ENCODE measurements around the gene IL4. TPM values are rescaled to one million over a fixed set of nuclear protein-coding genes. Genes with fewer than 3 reads are reported as not detected.

Gene IL4
- total and polyA plus RNA-seq, 2 of the 13 experiments (the other 11 are each of a cell fraction or from before 2014, with no cell fraction given), result not detected

DNA sequence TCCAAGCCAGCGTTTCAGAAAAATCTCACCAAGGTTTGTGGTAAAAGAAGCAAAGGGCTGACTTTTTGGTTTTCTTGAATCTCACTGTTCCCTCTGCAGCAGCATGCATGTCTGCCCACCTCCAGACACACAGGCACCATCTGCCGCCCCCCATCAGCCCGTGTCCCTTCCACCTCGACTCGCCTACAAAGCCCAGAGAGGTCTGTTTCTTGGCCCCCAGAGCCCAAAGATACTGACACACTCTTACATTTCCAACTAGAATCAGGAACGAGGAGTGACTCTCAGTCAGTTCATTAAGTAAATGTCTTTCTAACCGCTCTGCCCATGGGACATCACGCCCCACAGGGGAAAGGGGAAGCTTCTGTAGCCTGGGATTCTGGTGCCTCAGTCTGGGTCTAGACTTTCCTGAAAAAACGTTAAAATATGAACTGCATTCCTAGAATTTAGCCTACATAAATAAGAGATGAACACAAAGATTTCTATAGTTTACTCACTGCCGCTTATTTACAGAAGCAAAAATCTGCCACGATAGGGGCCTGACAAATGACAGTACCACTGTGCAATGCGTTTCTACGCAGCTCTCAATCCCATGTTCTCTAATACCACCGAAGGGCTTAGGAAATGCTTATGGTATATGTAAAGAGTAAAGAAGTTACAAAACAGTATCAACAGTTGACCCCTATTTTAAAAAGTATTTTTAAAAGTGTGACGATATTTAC lies 4.1 kb downstream of the IL4 start:
- H3K4me1 ChIP-seq (ENCODE audit: insufficient read depth, low read length), result peaks cover 35% of the 10 kb centered on the region
- no peak overlapping the region for H3K27ac ChIP-seq (ENCODE audit: extremely low read length, insufficient read depth, low read length)
- in situ Hi-C loops (cut with HindIII; ENCODE audit: extremely low pct_ligation_motif_present, low pct_unique_long_range_greater_than_20kb), result no loop called here
- CTCF ChIA-PET (ENCODE audit: low intra/inter-chr PET ratio, low total read pairs), result interaction anchor here (1.4 to 1.5 kb wide), 2 partner anchors 152 to 292 kb away, joined by 7 to 12 read pairs; no protein-coding TSS in a partner anchor
- H3K4me3 ChIP-seq (replicated peaks in 1 of 3; ENCODE audit: insufficient read depth in 1 of 3, low read depth in 2 of 3, low read length in 3 of 3), result no peak overlapping the region
- DNase-seq (ENCODE audit: low spot score) (no peak), FAIRE-seq (no peak), ATAC-seq (no peak)
- POLR2A ChIA-PET, result interaction anchor here (1.3 kb wide), 1 partner anchor 162 kb away, joined by 4 read pairs; no protein-coding TSS in a partner anchor
- H2AFZ ChIP-seq (ENCODE audit: low read length), result no peak overlapping the region
- H3K79me2 ChIP-seq (ENCODE audit: insufficient read depth, low read length), result no peaks in the 10 kb centered on the region
- H3K36me3 ChIP-seq (replicated peaks in 1 of 2; ENCODE audit: control insufficient read depth in 1 of 2, insufficient read depth in 2 of 2, low read length in 2 of 2), result no peaks in the 10 kb centered on the region
- intact Hi-C loops (cut with micrococcal nuclease; ENCODE audit: unreplicated experiment), result loop anchor here (1.0 to 10.0 kb wide), 3 partner anchors 63 to 291 kb away; no protein-coding TSS in a partner anchor
- H3K4me2 ChIP-seq (ENCODE audit: low read depth, low read length), result no peak overlapping the region
- no TSS peak for BruUV-seq (replicated peaks)
- 65% methylated on average over 15 of the region's 15 CpGs for WGBS (ENCODE audit: low lambda C conversion rate)
- H4K20me1 ChIP-seq (ENCODE audit: insufficient read depth, low read length), result no peaks in the 10 kb centered on the region
- no peak overlapping the region for H3K9ac ChIP-seq (ENCODE audit: insufficient read depth, low read depth, low read length)
- TF ChIP-seq ARHGAP35 (CRISPR knock-in tag; IDR thresholded peaks at IDR 0.05; ENCODE audit: borderline replicate concordance), result no peak
- no peak for TF ChIP-seq ZNF670 (CRISPR knock-in tag; IDR thresholded peaks at IDR 0.05; ENCODE audit: borderline replicate concordance)
- TF ChIP-seq ZNF549 (CRISPR knock-in tag; IDR thresholded peaks at IDR 0.05), result no peak
- no peak for TF ChIP-seq ZNF563 (CRISPR knock-in tag; IDR thresholded peaks at IDR 0.05)
- TF ChIP-seq ZFP62 (CRISPR knock-in tag; IDR thresholded peaks at IDR 0.05), result no peak
- TF ChIP-seq ZMYM2 (CRISPR knock-in tag; IDR thresholded peaks at IDR 0.05), result no peak
- TF ChIP-seq ZNF75D (CRISPR knock-in tag; IDR thresholded peaks at IDR 0.05; ENCODE audit: borderline replicate concordance), result no peak
- TF ChIP-seq ESRRA (CRISPR knock-in tag; IDR thresholded peaks at IDR 0.05; ENCODE audit: low read depth), result no peak
- TF ChIP-seq TOPORS (CRISPR knock-in tag; IDR thresholded peaks at IDR 0.05), result no peak
- TF ChIP-seq ELF1 (CRISPR knock-in tag; IDR thresholded peaks at IDR 0.05), result no peak
- no peak for TF ChIP-seq KDM5B (CRISPR knock-in tag; IDR thresholded peaks at IDR 0.05; ENCODE audit: borderline replicate concordance)
- no peak for TF ChIP-seq MBD4 (IDR thresholded peaks at IDR 0.05; ENCODE audit: borderline replicate concordance, low read length)
- no peak for TF ChIP-seq NR2C2 (CRISPR knock-in tag; IDR thresholded peaks at IDR 0.05; ENCODE audit: borderline replicate concordance)
- peaks cover 1 to 11% of the 10 kb centered on the region in 2 experiments; a peak in 3 of 5 replicates for H3K27me3 ChIP-seq (ENCODE audit: control insufficient read depth in 1 of 2, insufficient read depth in 2 of 2, low read length in 2 of 2)
- H3K9me3 ChIP-seq (ENCODE audit: low read length), result no peaks in the 10 kb centered on the region

Data from HepG2 (cell line).